DMS 273 (cell line): Measurements from ENCODE around the gene ACSL1.
"Not testable (repeated sequence)": the region's sequence is repeated elsewhere in the genome, so short reads cannot be mapped to it uniquely, and the experiment has no call there.

Source experiments
- DNase-seq: peaks from one replicate; lab custom pipeline; 2025; ENCODE audit not compliant: unreplicated experiment; lab: John Stamatoyannopoulos, UW

ACSL1 gene

DNA sequence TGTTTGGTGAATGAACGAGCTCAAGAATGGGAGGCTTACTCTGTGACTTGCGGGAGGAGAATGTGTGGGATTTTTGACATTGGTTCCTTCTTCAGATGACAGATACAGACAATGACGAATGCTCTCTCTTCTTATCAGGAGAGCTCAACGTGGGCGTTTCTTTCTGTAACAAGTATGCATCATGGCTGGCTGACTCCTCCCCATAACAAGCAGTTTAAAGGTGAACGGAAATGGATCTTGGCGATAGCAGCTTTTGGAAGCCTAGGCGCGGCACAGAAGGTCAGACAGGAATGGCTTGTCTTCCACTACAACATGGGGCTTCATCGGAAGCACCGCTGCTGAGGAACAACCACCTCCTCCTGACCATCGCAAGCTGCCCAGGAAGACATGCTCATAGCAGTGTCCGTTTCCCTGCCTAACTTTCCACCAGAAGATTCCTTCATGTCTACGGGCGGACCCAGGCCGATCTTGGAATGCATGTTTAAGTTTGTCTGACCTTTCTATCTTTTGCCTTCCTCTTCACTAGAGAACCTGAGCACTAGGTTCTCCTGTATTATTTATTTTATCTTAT, 18.3 kb upstream of the ACSL1 start:
- no peak for DNase-seq

DNA sequence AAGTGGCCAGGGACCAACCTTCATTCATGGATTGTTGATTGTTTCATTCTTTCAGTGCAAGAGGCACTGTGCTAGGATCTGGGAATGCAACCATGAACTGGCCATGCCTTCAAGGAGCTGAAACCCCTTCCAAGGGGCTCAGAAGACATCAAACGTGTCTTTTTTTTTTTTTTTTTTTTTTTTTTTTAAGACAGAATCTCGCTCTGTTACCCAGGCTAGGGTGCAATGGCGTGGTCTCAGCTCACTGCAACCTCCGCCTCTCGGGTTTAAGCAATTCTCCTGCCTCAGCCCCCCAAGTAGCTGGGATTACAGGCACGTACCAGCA, 13.3 kb upstream of the ACSL1 start:
- DNase-seq = not testable (repeated sequence)

DNA sequence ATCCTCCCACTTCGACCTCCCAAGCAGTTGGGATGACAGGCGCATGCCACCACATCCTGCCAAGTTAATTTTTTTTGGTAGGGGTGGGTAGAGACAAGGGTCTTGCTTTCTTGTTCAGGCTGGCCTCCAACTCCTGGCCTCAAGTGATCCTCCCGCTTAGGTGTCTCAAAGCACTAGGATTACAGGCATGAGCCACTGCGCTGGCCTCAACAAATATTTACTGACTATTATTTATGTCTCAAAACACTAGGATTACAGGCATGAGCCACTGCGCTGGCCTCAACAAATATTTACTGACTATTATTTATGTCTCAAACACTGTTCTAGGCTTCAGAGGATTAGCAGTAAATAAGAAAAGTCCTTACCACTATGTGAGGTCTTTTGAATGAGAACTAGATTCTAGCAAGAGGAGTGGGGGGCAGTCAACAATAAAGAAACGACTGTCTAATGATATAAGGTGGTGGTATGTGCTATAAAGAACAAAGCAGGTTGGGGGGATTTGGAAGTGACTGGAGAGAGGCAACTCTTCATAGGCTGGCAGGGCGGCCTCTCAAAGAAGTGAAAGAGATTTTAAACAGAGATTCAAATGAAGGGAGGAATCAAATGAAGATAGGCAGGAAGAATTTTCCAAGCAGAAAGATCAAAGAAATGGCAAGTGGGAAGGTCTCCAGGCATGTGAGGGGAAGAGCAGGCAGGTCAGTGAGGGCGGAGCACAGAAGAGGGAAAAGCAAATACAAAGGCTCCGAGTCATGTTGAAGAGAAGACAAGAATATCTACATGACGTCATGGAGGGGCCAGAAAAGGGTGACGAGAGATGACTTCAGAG, 12.7 kb upstream of the ACSL1 start:
- no peak for DNase-seq

DNA sequence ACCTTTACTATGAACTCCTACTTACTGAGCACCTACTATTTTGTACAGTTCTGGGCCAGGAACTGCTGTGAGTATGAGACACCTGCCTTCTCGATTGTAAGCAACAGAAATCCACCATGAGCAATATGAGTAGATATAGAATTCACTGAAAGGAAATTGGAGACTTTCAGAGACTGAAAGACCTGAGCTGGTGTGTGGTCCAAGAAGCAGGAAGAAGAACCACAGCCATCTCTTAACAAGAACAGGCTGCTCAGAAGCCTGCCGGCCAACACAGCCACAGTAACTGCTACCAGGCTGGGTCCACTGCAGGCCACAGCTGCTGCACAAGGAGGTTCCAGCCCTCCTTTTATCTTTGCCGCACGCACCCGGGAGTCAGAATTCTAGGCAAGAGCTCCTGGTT, 10.8 kb upstream of the ACSL1 start:
- no peak for DNase-seq

DNA sequence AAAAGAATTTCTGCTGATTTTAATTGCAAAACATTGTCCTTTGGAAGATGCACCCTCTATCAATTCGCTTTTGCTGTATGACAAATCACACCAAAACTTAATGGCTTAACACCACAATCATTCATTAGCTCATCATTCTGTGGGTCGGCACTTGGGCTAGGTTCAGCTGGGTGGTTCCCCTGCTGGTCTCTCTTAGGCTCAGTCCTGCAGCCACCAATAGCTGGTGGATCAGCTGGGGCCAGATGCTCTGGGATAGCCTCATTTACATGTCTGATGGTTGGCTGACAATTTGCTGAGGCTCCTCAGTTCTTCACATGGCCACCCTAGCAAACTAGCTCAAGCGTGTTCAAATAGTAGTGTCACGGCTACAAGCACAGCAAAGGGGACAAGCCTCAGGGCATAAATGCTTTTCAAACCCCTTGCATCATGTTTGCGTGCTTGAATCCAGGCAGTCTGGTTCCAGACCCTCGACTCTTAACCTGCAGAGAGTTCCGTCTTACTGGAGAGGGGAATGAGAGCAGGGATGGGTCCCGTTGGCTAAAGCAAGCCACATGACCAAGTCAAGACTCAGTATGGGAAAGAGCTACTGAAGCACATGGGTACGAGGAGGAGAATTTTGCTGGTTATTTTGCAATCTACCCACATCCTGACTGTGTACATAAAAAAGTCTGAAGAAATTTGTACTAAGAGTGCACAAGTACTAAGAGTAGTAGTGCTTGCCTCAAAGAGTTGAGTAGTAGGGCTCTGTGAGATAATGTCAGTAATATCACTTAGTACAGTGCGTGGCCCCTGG, 7.5 kb upstream of the ACSL1 start:
- no peak for DNase-seq

DNA sequence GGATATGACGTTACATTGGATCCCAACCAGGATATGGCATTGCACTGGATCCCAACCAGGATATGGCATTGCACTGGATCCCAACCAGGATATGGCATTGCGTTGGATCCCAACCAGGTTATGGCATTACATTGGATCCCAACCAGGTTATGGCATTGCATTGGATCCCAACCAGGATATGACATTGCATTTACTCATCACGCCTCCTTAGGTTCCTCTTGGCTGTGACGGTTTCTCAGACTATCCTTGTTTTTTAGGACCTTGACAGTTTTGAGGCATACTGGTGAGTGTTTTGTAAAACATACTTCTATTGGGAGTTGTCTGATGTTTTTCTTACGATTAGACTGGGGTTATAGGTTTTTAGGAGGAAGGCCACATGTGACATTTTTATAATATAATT, 5.4 kb upstream of the ACSL1 start:
- DNase-seq = no peak

DNA sequence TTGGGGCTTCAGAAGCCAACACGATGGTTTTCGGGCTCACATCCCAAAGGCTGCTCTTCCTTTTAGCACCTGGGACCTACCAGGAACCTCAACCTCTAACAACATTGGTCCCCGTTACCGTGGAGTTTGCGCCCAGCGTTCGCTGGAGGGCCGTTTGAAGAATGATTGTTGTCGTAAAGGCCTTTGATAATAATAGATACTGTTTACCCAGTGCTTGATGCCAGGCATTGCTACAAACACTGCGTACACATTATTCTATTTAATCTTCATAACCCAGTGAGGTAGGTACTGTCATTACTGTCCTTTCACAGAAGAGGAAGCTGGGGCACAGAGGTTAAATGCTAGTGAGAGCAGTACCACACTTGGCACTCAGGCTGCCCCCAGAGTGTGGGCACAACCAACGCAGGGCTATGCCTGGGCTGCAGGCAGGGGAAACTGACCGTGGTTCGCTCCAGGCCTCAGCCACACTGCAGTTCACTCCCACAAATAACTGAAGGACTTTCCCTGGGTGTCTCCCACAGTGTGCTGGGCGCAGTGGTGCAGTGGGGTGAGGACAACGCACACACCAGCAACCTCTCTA, 1.0 kb upstream of the ACSL1 start:
- DNase-seq = no peak

DNA sequence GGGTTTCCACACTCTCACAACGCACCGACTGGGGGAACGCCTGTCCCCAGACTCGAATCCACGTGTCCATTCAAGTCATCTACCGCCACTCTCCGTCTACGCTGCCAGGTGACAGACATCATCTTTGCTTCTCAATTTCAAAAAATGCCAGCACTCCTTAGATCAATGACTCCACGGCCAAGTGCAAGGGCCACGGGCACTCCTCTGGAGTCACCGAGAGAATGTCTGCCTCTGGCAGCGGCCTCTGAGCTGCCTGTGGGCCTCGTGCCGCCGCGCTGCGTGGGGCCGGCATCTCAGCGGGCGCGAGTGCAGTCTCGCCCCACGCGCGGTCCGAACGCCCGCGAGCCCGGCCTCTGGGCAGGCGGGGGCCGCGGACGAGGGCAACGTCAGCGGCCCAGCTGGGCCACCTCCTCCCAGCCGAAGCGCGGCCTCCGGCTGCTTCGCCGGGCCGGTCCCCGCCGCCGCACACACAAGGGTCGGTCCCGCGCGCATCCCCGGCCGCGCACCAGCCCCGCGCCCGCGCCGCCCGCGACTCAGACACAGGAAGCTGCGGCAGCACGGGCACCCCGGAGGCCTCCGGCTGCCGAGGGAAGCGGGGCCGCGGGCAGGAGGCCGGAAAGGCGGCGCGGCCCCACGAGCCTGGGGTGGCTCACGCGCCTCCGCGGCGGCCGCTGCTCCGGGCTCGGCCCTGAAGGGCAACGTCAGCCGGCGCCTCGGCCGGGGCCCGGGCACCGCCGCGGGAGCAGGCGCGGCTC, 450 bp downstream of the ACSL1 start:
- peak; percentile 68 for DNase-seq

DNA sequence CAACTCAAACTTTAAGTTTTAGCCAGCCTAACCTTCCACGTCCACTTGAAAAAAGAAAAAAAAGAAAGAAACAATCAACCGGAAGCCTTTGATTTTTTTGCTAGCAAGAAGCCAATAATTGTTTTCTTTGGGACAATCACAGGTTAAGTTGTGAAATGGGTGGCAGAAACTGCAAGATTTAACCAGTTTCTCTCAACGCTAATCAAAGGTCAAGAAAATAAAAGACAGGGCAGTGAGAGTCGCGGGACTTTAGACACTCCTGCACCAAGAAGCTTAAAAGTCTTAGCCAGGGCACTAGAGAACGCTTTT, 1.0 kb downstream of the ACSL1 start:
- DNase-seq = no peak

DNA sequence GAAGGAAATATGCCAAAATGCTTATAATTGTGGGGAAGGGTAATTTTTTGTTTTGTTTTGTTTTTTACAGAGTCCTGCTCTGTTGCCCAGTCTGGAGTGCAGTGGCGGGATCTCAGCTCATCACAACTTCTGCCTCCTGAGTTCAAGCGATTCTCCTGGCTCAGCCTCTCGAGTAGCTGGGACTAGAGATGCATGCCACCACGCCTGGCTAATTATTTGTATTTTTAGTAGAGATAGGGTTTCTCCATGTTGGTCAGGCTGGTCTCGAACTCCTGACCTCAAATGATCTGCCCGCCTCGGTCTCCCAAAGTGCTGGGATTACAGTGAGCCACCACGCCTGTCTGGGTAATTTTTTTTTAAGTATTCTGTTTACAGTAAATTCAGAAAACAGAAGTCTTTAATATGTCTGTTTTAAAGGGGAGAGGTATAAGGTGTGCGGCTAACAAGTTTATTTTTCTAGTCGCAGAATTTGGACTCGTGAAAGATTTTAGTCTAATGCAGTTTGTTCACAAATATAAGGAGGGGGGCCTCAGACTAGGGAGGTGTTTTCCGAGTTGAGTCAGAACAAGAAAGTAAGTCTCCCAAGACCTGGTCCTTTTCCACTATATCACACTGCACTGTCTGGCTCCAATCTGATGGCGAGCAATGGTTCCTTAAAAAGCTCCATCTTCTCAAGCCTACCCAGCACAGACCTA, 1.5 kb downstream of the ACSL1 start:
- DNase-seq = peak; percentile 4

DNA sequence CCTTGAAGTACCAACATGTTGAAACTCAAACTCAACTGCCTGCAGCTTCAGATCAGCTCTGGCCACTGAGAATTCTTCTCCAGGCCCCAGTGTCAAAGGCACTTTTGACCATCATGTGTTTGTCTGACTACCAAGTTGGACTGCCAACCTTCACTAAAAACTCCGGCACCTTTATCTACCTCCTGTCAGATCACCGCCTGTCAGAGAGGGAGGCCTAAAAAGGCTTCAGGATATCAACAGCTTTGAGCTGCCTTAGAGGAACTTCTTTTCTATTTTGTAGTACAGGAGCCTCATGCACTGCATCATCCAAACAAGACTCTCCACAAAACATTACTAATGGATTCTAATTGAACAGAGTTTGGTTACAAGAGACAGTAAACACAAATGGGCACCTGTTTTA, 2.8 kb downstream of the ACSL1 start:
- DNase-seq = no peak

DNA sequence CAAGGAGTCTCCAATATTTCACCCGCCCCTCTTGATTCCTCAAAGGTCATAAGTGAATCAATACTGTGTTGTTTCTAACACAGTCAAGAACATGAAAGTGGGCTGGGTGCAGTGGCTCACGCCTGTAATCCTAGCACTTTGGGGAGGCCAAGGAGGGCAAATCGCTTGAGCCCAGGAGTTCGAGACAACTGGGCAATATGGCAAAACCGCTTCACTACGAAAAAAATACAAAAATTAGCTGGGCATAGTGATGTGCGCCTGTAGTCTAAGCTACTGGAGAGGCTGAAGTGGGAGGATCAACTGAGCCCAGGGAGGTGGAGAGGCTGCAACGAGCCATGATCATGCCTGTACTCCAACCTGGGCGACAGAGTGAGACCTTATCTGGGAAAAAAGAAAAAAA, 3.4 kb downstream of the ACSL1 start:
- no peak for DNase-seq

DNA sequence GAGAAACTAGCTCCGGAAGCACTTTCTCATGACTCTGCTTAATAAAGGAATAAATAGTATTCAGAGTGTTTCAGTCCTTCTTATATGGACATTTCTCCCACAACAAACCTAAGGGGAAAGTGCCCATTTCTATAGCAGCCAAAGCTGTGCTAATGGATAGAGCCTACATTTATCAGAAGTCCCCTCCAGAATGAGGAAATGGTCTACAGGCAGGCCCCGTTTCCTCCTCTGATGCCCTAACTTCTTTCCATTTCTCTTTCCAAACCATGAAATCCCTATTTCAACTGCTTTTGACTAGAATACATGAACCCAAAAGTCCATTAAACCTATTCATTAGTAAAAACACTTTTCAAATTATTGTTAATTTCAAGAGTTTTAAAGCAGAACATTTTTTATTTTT, 4.5 kb downstream of the ACSL1 start:
- no peak for DNase-seq

DNA sequence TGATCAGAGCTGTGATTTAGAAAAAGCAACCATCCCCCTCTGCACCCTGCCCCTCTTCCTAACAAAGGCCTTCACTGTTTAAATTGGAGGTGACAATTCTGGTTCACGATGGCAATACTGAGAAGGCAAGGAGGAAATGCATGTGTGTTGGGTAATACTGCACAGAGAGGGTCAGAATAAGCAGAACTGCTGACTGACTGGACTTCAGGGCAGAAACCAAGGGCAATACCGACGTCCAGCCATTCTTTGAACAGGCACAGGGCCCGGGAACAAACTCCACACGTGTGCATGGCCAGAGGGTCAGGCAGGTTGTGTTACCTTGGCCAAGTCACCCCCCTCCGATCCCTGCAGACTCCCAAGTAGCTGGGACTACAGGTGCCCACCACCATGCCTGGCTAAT, 6.0 kb downstream of the ACSL1 start:
- DNase-seq = no peak

DNA sequence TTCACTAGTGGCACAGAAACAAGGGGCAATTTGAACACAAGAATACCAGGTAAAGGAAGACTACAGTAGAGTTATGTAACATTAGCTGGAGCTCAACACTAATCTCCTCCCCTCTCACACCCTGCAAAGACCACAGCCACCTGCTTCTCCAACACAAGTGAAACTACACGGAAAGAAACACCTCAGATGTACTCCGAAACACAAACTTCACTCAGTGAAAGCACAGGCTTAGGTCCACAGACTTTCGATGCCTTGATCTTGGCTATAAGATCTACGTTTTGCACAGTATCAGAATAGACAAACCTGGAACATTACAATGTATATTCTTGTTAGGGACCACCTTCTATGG, 7.6 kb downstream of the ACSL1 start:
- DNase-seq = no peak

DNA sequence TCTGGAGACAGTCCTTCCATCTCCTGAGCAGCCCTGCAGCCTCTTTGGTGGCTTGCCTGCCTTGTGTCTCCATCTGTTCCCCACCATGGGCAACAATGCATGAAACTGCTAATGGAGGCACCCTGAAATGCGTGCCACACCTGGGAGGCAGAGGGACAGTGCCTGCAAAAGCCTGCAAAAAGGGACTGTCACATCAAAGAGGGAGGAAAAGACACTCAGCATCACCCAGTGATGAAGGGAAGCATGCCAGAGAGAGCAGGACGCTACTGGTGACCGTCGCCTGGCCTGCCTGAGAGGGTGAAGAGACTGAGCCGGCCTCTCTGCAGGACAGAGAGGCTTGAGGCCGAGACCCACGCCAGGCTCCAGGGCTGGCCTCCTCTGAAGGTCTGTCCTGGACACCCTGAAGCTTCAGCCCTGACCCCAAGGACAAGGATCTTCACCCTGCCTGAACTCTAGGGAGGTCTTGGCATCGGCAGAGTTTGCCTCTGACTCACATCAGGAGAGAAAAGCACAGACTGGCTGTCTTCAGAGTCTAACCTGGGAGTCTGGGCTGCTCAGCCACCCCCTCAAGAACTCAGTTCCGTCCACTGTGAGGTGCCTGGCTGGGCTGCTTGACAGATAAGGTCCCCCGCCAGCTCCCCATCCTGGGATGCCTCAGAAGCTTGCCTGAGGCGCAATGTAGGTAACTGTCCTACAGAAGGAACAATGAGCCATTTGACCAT, 8.1 kb downstream of the ACSL1 start:
- no peak for DNase-seq

DNA sequence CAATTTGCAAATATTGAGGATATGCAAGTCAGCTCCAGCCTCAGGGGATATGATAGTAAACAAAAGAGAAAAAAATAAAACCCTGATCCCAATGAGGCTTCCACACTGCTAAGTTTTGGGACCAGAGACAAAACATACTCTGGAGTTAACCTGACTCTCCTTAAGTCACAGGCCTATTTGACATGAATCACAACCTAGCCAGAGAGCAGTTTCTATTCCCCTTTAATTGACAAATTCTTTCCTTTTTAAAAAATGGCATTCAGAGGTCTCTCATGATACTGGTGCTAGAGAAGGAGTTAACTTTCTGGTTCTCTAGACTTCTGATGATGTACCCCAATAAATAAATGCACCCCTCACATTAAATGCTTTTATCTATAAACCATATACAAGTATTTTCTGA, 8.8 kb downstream of the ACSL1 start:
- DNase-seq = no peak

DNA sequence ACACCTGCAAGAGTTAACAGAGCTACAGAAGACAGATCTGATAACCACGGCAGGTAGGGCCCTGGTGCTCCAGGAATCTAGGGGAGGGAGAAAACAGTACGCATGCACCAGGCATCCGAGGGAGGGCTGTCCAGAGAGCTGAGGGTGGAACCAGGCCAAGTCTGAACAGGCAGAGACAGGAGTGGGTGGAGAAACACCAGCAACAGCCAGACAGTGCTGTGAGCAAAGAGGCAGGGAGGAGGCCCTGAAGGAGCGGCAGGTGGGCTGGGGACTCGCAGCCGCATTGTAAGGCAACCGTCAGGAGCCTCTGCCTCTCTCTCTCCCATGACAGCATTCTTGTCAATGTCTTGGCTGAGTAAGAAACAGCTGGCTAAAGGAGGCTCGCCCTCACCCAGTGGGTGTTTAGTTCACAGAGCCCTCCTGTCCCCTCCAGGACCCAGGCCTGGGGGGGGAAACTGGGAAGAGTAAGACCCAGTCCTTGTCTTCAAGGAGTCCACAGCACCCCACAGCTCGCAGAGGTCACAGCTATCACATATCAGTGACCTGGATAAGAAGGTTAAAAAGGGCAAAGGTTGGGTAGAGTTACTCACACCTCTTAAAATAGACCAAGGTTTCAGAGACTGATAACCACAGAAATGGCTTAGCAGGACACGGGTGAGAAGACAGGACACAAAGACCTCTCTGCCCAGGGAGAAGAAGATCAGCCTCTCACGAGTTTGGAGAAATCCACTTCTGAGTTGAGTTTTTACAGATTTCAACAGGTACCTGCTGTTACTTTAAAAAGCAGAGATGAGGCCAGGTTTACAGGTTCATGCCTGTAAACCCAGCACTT, 10.5 kb downstream of the ACSL1 start:
- peak; percentile 87 for DNase-seq

DNA sequence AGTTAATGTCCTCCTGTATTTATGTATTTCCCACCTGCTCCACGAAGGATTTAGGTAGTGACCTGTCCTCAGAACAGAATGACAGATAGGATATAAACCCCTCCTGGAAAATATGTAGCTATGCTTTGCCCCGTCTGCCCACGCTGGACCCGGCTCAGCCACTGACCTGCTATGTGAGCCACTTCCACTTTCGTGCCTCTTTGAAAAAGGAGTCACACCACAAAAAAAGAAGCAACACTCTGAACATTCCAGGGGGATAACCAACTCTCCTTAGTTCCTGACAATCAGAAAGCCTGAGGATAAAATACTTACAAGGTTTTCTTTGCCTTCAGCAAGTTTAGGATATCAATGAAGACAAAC, 11.1 kb downstream of the ACSL1 start:
- DNase-seq = no peak
